IMR-90 (cell line): Measurements from ENCODE around the gene NEXMIF. TPM values are rescaled to one million over a fixed set of nuclear protein-coding genes. Genes with fewer than 3 reads are reported as not detected.

ENCODE experiments used
- ATAC-seq: fragments of 200-7000 bp; cut with Tn5 transposase; 2 replicates; pipeline ENCODE4 v1.9.1; 2020; ENCODE audit warnings: low read depth, mild to moderate bottlenecking, moderate library complexity
- BruUV-seq: library from RNA; stranded (reverse); fragments of 400-500 nt; replicated peaks from 2 replicates; lab custom pipeline; 2021; lab: Mats Ljungman, UMichigan
- CTCF ChIA-PET: fragments of 300-600 bp; formaldehyde crosslinking; extraction: SDS; loops from one replicate; lab custom pipeline; 2021; ENCODE audit warnings: antibody characterized with exemption; lab: Yijun Ruan, JAX
- POLR2A ChIA-PET: fragments of 300-600 bp; sonication (Branson Sonifier 250); formaldehyde crosslinking; loops from one replicate; lab custom pipeline; 2022; ENCODE audit warnings: antibody characterized with exemption; ENCODE audit not compliant: unreplicated experiment; lab: Charles Lee
- DNase-seq: peaks from one replicate; pipeline ENCODE4 v3.0.0; 2013
- H2AFZ ChIP-seq: replicated peaks from 2 replicates; pipeline ENCODE3; 2013; ENCODE audit warnings: low read length, mild to moderate bottlenecking; ENCODE audit not compliant: poor library complexity
- H2AK5ac ChIP-seq: 2 replicates; pipeline ENCODE4 v1.6.1; 2013; ENCODE audit warnings: low read depth, low read length, inconsistent platforms
- H2AK9ac ChIP-seq: replicated peaks from 2 replicates; pipeline ENCODE3; 2013; ENCODE audit warnings: mild to moderate bottlenecking, low read depth, low read length, moderate library complexity; ENCODE audit not compliant: poor library complexity
- H2BK120ac ChIP-seq: 2 replicates; pipeline ENCODE4 v1.6.1; 2013; ENCODE audit warnings: low read depth, low read length, inconsistent platforms
- H2BK15ac ChIP-seq: 3 replicates; pipeline ENCODE4 v1.6.1; 2013; ENCODE audit warnings: low read depth, low read length, inconsistent platforms
- H2BK20ac ChIP-seq: 2 replicates; pipeline ENCODE4 v1.6.1; 2013; ENCODE audit warnings: low read depth, mild to moderate bottlenecking, inconsistent platforms, low read length, moderate library complexity
- H2BK5ac ChIP-seq: 2 replicates; pipeline ENCODE4 v1.6.1; 2013; ENCODE audit warnings: mild to moderate bottlenecking, low read depth, low read length, inconsistent platforms; ENCODE audit not compliant: poor library complexity, severe bottlenecking
- H3K14ac ChIP-seq: replicated peaks from 2 replicates; pipeline ENCODE4 v1.6.1; 2013; ENCODE audit warnings: low read depth, low read length, inconsistent platforms
- H3K18ac ChIP-seq: 2 replicates; pipeline ENCODE4 v1.6.1; 2013; ENCODE audit warnings: low read depth, low read length, control low read depth
- H3K23ac ChIP-seq: 2 replicates; pipeline ENCODE4 v1.6.1; 2013; ENCODE audit warnings: low read depth, low read length, inconsistent platforms
- H3K27ac ChIP-seq: 2 replicates; pipeline ENCODE4 v1.5.1; 2013; ENCODE audit warnings: mild to moderate bottlenecking, control low read depth, low read length; ENCODE audit not compliant: insufficient read depth
- H3K27me3 ChIP-seq: 2 replicates; pipeline ENCODE4 v1.6.1; 2013; ENCODE audit warnings: low read length; ENCODE audit not compliant: control insufficient read depth, insufficient read depth
- H3K36me3 ChIP-seq: 2 replicates; pipeline ENCODE4 v1.6.1; 2013; ENCODE audit warnings: low read length, mixed read lengths; ENCODE audit not compliant: control insufficient read depth, insufficient read depth
- H3K4ac ChIP-seq: 2 replicates; pipeline ENCODE4 v1.6.1; 2013; ENCODE audit warnings: low read depth, low read length, inconsistent platforms
- H3K4me1 ChIP-seq: 2 replicates; pipeline ENCODE4 v1.6.1; 2013; ENCODE audit warnings: low read length, mixed read lengths; ENCODE audit not compliant: control insufficient read depth, insufficient read depth
- H3K4me2 ChIP-seq: 2 replicates; pipeline ENCODE4 v1.6.1; 2013; ENCODE audit warnings: low read depth, mild to moderate bottlenecking, control low read depth, low read length, moderate library complexity
- H3K4me3 ChIP-seq: 2 replicates; pipeline ENCODE4 v1.5.1; 2013; ENCODE audit warnings: low read depth, mild to moderate bottlenecking, control low read depth, low read length, moderate library complexity; ENCODE audit not compliant: insufficient read depth
- H3K56ac ChIP-seq: 2 replicates; pipeline ENCODE4 v1.6.1; 2013; ENCODE audit warnings: low read length, inconsistent platforms; ENCODE audit not compliant: insufficient read depth; ENCODE audit errors: extremely low read depth
- H3K79me1 ChIP-seq, 2 experiments: 2 replicates each; pipeline ENCODE4 v1.6.1; 2013; ENCODE audit warnings: low read length in 2 of 2, inconsistent platforms in 1 of 2, low read depth in 1 of 2
- H3K9ac ChIP-seq: 2 replicates; pipeline ENCODE4 v1.6.1; 2013; ENCODE audit warnings: low read depth, low read length, control low read depth
- H3K9me1 ChIP-seq: 2 replicates; pipeline ENCODE4 v1.6.1; 2013; ENCODE audit warnings: low read length, inconsistent platforms; ENCODE audit not compliant: insufficient read depth
- H3K9me3 ChIP-seq: 2 replicates; pipeline ENCODE4 v1.6.1; 2013; ENCODE audit warnings: low read length; ENCODE audit not compliant: control insufficient read depth, insufficient read depth
- H4K20me1 ChIP-seq: 2 replicates; pipeline ENCODE4 v1.6.1; 2013; ENCODE audit warnings: low read length, inconsistent platforms; ENCODE audit not compliant: insufficient read depth
- H4K5ac ChIP-seq: 2 replicates; pipeline ENCODE4 v1.6.1; 2013; ENCODE audit warnings: mild to moderate bottlenecking, low read depth, low read length, control low read depth
- H4K8ac ChIP-seq, 2 experiments: 2 replicates each; pipeline ENCODE4 v1.6.1; 2013; ENCODE audit warnings: low read depth in 2 of 2, low read length in 2 of 2, control low read depth in 1 of 2, inconsistent platforms in 1 of 2
- H4K91ac ChIP-seq: 2 replicates; pipeline ENCODE4 v1.6.1; 2013; ENCODE audit warnings: low read depth, low read length, inconsistent platforms; ENCODE audit not compliant: insufficient read depth
- CEBPB ChIP-seq: IDR thresholded peaks from 2 replicates; pipeline ENCODE4 v1.6.1; 2012; ENCODE audit warnings: low read depth, low read length, improper control_type of control experiment
- CHD1 ChIP-seq: IDR thresholded peaks from 2 replicates; pipeline ENCODE4 v1.6.1; 2012; ENCODE audit warnings: low read depth, low read length, improper control_type of control experiment
- CTCF ChIP-seq: conservative IDR thresholded peaks from 2 replicates; pipeline ENCODE4 v1.5.1; 2012; ENCODE audit warnings: mild to moderate bottlenecking, low read depth, low read length, improper control_type of control experiment
- ELK1 ChIP-seq: fragments of 150-350 bp; IDR thresholded peaks from 2 replicates; pipeline ENCODE4 v1.6.1; 2016; ENCODE audit warnings: low read depth, mild to moderate bottlenecking, low read length, moderate library complexity, borderline replicate concordance
- FOS ChIP-seq: fragments of 150-350 bp; IDR thresholded peaks from 2 replicates; pipeline ENCODE4 v1.6.1; 2016; ENCODE audit warnings: low read depth, low read length
- NFE2L2 ChIP-seq: fragments of 150-350 bp; IDR thresholded peaks from 2 replicates; pipeline ENCODE4 v1.6.1; 2016; ENCODE audit warnings: low read depth, mild to moderate bottlenecking, low read length
- POLR2A ChIP-seq: IDR thresholded peaks from 2 replicates; pipeline ENCODE4 v1.6.1; 2012; ENCODE audit warnings: mild to moderate bottlenecking, low read depth, low read length
- RAD21 ChIP-seq: IDR thresholded peaks from 2 replicates; pipeline ENCODE4 v1.6.1; 2012; ENCODE audit warnings: low read length, improper control_type of control experiment
- RCOR1 ChIP-seq: IDR thresholded peaks from 2 replicates; pipeline ENCODE4 v1.6.1; 2012; ENCODE audit warnings: mild to moderate bottlenecking, low read length, improper control_type of control experiment; ENCODE audit not compliant: insufficient replicate concordance
- SMC3 ChIP-seq: fragments of 150-350 bp; IDR thresholded peaks from 2 replicates; pipeline ENCODE4 v1.6.1; 2016; ENCODE audit warnings: low read depth, mild to moderate bottlenecking, antibody characterized with exemption, low read length, moderate library complexity
- WGBS, 2 experiments: methylation state at CpG; one replicate each; pipeline versions ENCODE4 v1.1.5 to v1.1.7; 2013; ENCODE audit warnings: missing lambda C conversion rate in 2 of 2; ENCODE audit not compliant: insufficient read length in 1 of 2; ENCODE audit errors: extremely low coverage in 2 of 2; 5-methylcytosine and 5-hydroxymethylcytosine counted together
- dilution Hi-C: fragments of 300-500 bp; cut with HindIII; formaldehyde crosslinking; loops from one replicate; pipeline ENCODE4 v1.14.3; 2018; ENCODE audit warnings: low sequenced_read_pairs; ENCODE audit not compliant: unreplicated experiment
- in situ Hi-C: fragments of 300-500 bp; cut with MboI; formaldehyde crosslinking; loops from 3 replicates; pipeline ENCODE4 v1.14.3; 2019; ENCODE audit warnings: low sequenced_read_pairs, inconsistent platforms, mixed read lengths
- intact Hi-C: fragments of 100-400 bp; cut with micrococcal nuclease; formaldehyde crosslinking; loops from 2 replicates; pipeline ENCODE4 v1.10.0; 2022
- polyA plus RNA-seq, 3 experiments: library from polyadenylated mRNA; depleted of rRNA; stranded (reverse); fragments of >200 nt; gene quantifications; 2 replicates each; pipeline ENCODE4 v1.2.3, GENCODE V29; 2012; ENCODE audit warnings: low replicate concordance in 1 of 3
- total RNA-seq: library from RNA; depleted of rRNA; stranded (reverse); fragments of >200 nt; gene quantifications from 2 replicates; pipeline ENCODE4 v1.2.3, GENCODE V29; 2012

Gene NEXMIF
- total and polyA plus RNA-seq, 2 of the 4 experiments (the other 2 are of a cell fraction): not detected

- ChIA-PET POLR2A (no interaction called here), CTCF (no interaction called here)
- Histone ChIP-seq H3K9ac (no peak overlapping the region), H3K56ac (no peak overlapping the region), H2BK15ac (no peak overlapping the region), H3K4me1 (no peaks in the 10 kb centered on the region), H3K18ac (no peak overlapping the region), H2AK5ac (no peak overlapping the region), H3K79me1 (no peaks in the 10 kb centered on the region), H4K91ac (no peak overlapping the region), H3K4me2 (no peak overlapping the region), H3K36me3 (no peaks in the 10 kb centered on the region), H3K4ac (no peak overlapping the region), H3K27me3 (no peaks in the 10 kb centered on the region), H3K9me1 (no peaks in the 10 kb centered on the region), H4K5ac (no peak overlapping the region), H3K4me3 (no peak overlapping the region), H2AK9ac (no peak overlapping the region), H3K27ac (no peak overlapping the region), H3K14ac (no peak overlapping the region), H3K23ac (no peak overlapping the region), H2AFZ (no peak overlapping the region), H4K20me1 (no peaks in the 10 kb centered on the region), H3K9me3 (peaks cover 6% of the 10 kb centered on the region; the same call in 1 of the 2 replicates), H2BK20ac (no peak overlapping the region), H4K8ac (no peak overlapping the region), H2BK120ac (no peak overlapping the region), H2BK5ac (no peak overlapping the region)
- no TSS peak for BruUV-seq
- DNase-seq: no peak
- TF ChIP-seq NFE2L2 (no peak), FOS (no peak), POLR2A (no peak), SMC3 (no peak), RCOR1 (no peak), CEBPB (no peak), CHD1 (no peak), CTCF (no peak), RAD21 (no peak), ELK1 (no peak)
- intact Hi-C loops (no loop called here), dilution Hi-C loops (no loop called here), in situ Hi-C loops (no loop called here)
- WGBS, 2 experiments: 47% methylated on average over 3 of the region's 4 CpGs; no CpG with 5 or more reads in 1 of the 2 experiments
- no peak for ATAC-seq
Measured at GRCh38 chrX:74865725-74866124, 59.5 kb downstream of the NEXMIF start.
